ENCODE results near the gene MRPL27. TPM values are rescaled to one million over a fixed set of nuclear protein-coding genes. Genes with fewer than 3 reads are reported as not detected.

The MRPL27 gene
- total RNA-seq, 1 experiment from 2014 or later = 98.1 TPM

DNA sequence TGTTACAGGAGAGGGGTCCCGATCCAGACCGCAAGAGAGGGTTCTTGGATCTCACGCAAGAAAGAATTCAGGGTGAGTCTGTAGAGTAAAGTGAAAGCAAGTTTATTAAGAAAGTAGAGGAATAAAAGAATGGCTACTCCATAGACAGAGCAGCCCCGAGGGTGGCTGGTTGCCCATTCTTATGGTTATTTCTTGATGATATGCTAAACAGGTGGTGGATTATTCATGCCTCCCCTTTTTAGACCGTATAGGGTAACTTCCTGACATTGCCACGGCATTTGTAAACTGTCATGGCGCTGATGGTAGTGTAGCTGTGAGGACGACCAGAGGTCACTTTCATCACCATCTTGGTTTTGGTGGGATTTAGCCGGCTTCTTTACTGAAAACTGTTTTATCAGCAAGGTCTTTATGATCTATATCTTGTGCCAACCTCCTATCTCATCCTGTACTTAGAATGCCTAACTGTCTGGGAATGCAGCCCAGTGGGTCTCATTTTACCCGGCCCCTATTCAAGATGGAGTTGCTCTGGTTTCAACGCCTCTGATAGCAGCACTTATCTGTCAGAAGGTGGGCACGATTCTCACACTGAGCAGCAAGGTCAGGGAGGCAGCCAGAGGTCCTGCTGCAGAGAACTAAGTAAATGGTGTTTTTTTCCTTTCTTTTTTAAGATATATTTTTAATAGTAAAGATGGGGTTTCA is 53.5 kb downstream of the MRPL27 start:
- no peak for DNase-seq (ENCODE audit: low read depth)

GRCh38 chr17:50318501-50319285 is 54.3 kb downstream of the MRPL27 start:
- no peak for DNase-seq (ENCODE audit: low read depth)

Small RNAs within 50 kb of the gene (small RNA-seq; reads per million reads assigned to genes)
- gene RF00019 = not detected

Other genes with a start within 250 kb of the MRPL27 start
- 0.50 TPM in 1 of 2 replicates, not detected in the other for gene SAMD14, start 243.0 kb downstream of the MRPL27 start, total RNA-seq (2014; rRNA removed; shearing (Covaris generic))
- 38.7 and 46.4 TPM in 2 replicates for gene PPP1R9B, start 222.5 kb downstream of the MRPL27 start, total RNA-seq (2014; rRNA removed; shearing (Covaris generic))
- gene SGCA, start 207.2 kb downstream of the MRPL27 start, total RNA-seq (2014; rRNA removed; shearing (Covaris generic)) = not detected in 2 replicates
- gene COL1A1, start 171.6 kb downstream of the MRPL27 start, total RNA-seq (2014; rRNA removed; shearing (Covaris generic)) = 1.3 and 1.4 TPM in 2 replicates
- gene TMEM92, start 98.7 kb downstream of the MRPL27 start, total RNA-seq (2014; rRNA removed; shearing (Covaris generic)) = 1.7 and 2.5 TPM in 2 replicates
- 50.5 and 53.4 TPM in 2 replicates for gene XYLT2, start 27.1 kb downstream of the MRPL27 start, total RNA-seq (2014; rRNA removed; shearing (Covaris generic))
- 23.7 and 24.4 TPM in 2 replicates for gene EME1, start within 50 bp of the MRPL27 start, total RNA-seq (2014; rRNA removed; shearing (Covaris generic))
- gene LRRC59, start 24.3 kb upstream of the MRPL27 start, total RNA-seq (2014; rRNA removed; shearing (Covaris generic)) = 235 and 290 TPM in 2 replicates
- gene ACSF2, start 53.0 kb upstream of the MRPL27 start, total RNA-seq (2014; rRNA removed; shearing (Covaris generic)) = 9.6 and 11.1 TPM in 2 replicates
- gene CHAD, start 95.7 kb upstream of the MRPL27 start, total RNA-seq (2014; rRNA removed; shearing (Covaris generic)) = not detected in 2 replicates
- gene RSAD1, start 105.7 kb upstream of the MRPL27 start, total RNA-seq (2014; rRNA removed; shearing (Covaris generic)) = 28.8 and 30.4 TPM in 2 replicates
- not detected in 2 replicates for gene MYCBPAP, start 135.3 kb upstream of the MRPL27 start, total RNA-seq (2014; rRNA removed; shearing (Covaris generic))
- gene EPN3, start 159.6 kb upstream of the MRPL27 start, total RNA-seq (2014; rRNA removed; shearing (Covaris generic)) = not detected in 2 replicates
- 51.3 and 51.6 TPM in 2 replicates for gene SPATA20, start 174.0 kb upstream of the MRPL27 start, total RNA-seq (2014; rRNA removed; shearing (Covaris generic))
- 0.03 and 0.40 TPM in 2 replicates for gene CACNA1G, start 187.5 kb upstream of the MRPL27 start, total RNA-seq (2014; rRNA removed; shearing (Covaris generic))